Calu3 (cell line): Measurements from ENCODE around the gene USP2. TPM values are rescaled to one million over a fixed set of nuclear protein-coding genes. Genes with fewer than 3 reads are reported as not detected.

Source experiments
- BruUV-seq: library from RNA; stranded (reverse); fragments of 400-500 nt; replicated peaks from 2 replicates; lab custom pipeline; 2021; lab: Mats Ljungman, UMichigan
- CTCF ChIA-PET: fragments of 300-600 bp; sonication (Branson Sonifier 250); formaldehyde crosslinking; loops from one replicate; lab custom pipeline; 2022; ENCODE audit warnings: antibody characterized with exemption; lab: Charles Lee
- DNase-seq: peaks from one replicate; pipeline ENCODE4 v3.0.0; 2022
- H3K27ac Mint-ChIP-seq: one replicate; pipeline ENCODE4 v1.8.0; 2022; ENCODE audit warnings: mixed read lengths; ENCODE audit not compliant: unreplicated experiment
- H3K27me3 Mint-ChIP-seq: one replicate; pipeline ENCODE4 v1.8.0; 2022; ENCODE audit warnings: mixed read lengths; ENCODE audit not compliant: unreplicated experiment
- H3K36me3 Mint-ChIP-seq: one replicate; pipeline ENCODE4 v1.8.0; 2022; ENCODE audit warnings: mild to moderate bottlenecking, moderate library complexity, mixed read lengths; ENCODE audit not compliant: insufficient read depth, unreplicated experiment
- H3K4me1 Mint-ChIP-seq: one replicate; pipeline ENCODE4 v1.8.0; 2022; ENCODE audit warnings: mild to moderate bottlenecking, low read depth, mixed read lengths; ENCODE audit not compliant: unreplicated experiment
- H3K4me3 Mint-ChIP-seq: one replicate; pipeline ENCODE4 v1.8.0; 2022; ENCODE audit warnings: mild to moderate bottlenecking, low read depth, moderate library complexity, mixed read lengths; ENCODE audit not compliant: unreplicated experiment
- H3K9me3 Mint-ChIP-seq: one replicate; pipeline ENCODE4 v1.8.0; 2022; ENCODE audit warnings: low read depth, mixed read lengths; ENCODE audit not compliant: unreplicated experiment
- intact Hi-C: fragments of 100-400 bp; cut with micrococcal nuclease; formaldehyde crosslinking; loops from one replicate; pipeline ENCODE4 v1.10.0; 2022; ENCODE audit not compliant: unreplicated experiment
- total RNA-seq: library from RNA; stranded (reverse); gene quantifications from 2 replicates; pipeline ENCODE4 v1.2.3, GENCODE V29; 2022
- TF ChIP-seq, protein P1 (sequence below): fragments of 200-600 bp; IDR thresholded peaks from one replicate; pipeline ENCODE4 v1.8.0; 2022; ENCODE audit warnings: antibody characterized with exemption; ENCODE audit not compliant: unreplicated experiment

The USP2 gene
- total RNA-seq, 1 experiment from 2014 or later = 1.1 TPM

DNA sequence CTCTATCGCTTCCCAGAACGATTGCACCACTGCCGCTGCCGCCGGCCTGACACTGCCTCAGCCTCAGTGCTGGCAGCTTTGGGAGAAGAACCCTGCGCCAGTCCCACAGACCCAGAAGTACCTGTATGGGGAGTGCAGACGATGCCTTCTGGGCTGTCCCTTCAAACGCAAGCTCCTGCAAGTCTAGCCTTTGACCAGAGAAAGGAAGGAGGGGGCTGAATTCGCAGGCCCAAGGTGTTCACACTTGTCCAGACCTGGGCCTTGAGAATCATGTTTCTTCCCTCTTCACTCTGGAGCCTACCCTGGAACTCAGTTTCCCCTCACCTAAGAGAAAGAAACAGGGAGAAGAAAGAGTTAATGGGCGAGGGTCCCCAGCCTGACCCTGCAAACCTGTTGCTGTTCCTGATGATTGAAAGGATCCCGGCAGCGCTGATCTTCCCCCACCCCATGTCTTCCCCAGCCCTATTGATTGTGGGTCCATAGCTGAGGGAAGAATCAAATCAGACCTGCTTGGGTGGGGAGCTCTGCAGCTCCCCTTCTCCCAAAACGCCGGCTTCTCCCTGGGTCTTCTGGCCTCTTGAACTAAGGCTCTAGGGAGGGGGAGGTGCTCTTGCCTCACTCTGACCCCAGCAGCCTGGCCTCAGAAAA, 63.8 kb downstream of the USP2 start:
- CTCF ChIA-PET = no interaction called here
- Mint-ChIP-seq H3K4me1 (no peaks in the 10 kb centered on the region), H3K36me3 (peaks cover 17% of the 10 kb centered on the region), H3K27ac (no peak overlapping the region), H3K9me3 (no peaks in the 10 kb centered on the region), H3K4me3 (no peak overlapping the region), H3K27me3 (peaks cover 21% of the 10 kb centered on the region)
- no peak for DNase-seq
- BruUV-seq = no TSS peak
- TF ChIP-seq, protein P1, sequence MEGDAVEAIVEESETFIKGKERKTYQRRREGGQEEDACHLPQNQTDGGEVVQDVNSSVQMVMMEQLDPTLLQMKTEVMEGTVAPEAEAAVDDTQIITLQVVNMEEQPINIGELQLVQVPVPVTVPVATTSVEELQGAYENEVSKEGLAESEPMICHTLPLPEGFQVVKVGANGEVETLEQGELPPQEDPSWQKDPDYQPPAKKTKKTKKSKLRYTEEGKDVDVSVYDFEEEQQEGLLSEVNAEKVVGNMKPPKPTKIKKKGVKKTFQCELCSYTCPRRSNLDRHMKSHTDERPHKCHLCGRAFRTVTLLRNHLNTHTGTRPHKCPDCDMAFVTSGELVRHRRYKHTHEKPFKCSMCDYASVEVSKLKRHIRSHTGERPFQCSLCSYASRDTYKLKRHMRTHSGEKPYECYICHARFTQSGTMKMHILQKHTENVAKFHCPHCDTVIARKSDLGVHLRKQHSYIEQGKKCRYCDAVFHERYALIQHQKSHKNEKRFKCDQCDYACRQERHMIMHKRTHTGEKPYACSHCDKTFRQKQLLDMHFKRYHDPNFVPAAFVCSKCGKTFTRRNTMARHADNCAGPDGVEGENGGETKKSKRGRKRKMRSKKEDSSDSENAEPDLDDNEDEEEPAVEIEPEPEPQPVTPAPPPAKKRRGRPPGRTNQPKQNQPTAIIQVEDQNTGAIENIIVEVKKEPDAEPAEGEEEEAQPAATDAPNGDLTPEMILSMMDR = no peak
- intact Hi-C loops = no loop called here

- Mint-ChIP-seq H3K27me3 (peaks cover 21% of the 10 kb centered on the region), H3K4me1 (no peaks in the 10 kb centered on the region), H3K4me3 (peak within 1 kb of the TSS; percentile 68), H3K27ac (no peak within 1 kb of the TSS), H3K36me3 (peaks cover 17% of the 10 kb centered on the region), H3K9me3 (no peaks in the 10 kb centered on the region)
- no TSS peak for BruUV-seq
- CTCF ChIA-PET = no interaction called here
- no peak for DNase-seq
- TF ChIP-seq, protein P1 = no peak
- intact Hi-C loops = no loop called here
These were observed 64.5 kb downstream of the USP2 start, which contains the start of gene MCAM for GRCh38 chr11:119316729-119317591. Gene MCAM, minus strand, starts transcription at chr11:119317130. Its CDS starts 29 bp downstream, at chr11:119317101.

GRCh38 chr11:119316016-119316728, 65.3 kb downstream of the USP2 start:
- peak overlapping the region; percentile 68 for H3K4me3 Mint-ChIP-seq
- CTCF ChIA-PET = interaction anchor here (1.3 to 1.6 kb wide), 2 partner anchors 23 to 260 kb away, joined by 3 to 9 read pairs; no protein-coding TSS in a partner anchor
- H3K27me3 Mint-ChIP-seq = peaks cover 21% of the 10 kb centered on the region
- H3K27ac Mint-ChIP-seq = peak overlapping the region; percentile 15
- H3K36me3 Mint-ChIP-seq = peaks cover 17% of the 10 kb centered on the region
- no peaks in the 10 kb centered on the region for H3K4me1 Mint-ChIP-seq
- intact Hi-C loops = no loop called here
- peak; percentile 29 for DNase-seq
- BruUV-seq = TSS peak; percentile 62
- H3K9me3 Mint-ChIP-seq = no peaks in the 10 kb centered on the region
- TF ChIP-seq, protein P1 = no peak
